ENCODE measurements around the gene KRT16. TPM values are rescaled to one million over a fixed set of nuclear protein-coding genes. Genes with fewer than 3 reads are reported as not detected.
"Not testable (repeated sequence)": the region's sequence is repeated elsewhere in the genome, so short reads cannot be mapped to it uniquely, and the experiment has no call there.

The KRT16 gene
- total RNA-seq, 1 experiment from 2014 or later: 42.6 TPM

DNA sequence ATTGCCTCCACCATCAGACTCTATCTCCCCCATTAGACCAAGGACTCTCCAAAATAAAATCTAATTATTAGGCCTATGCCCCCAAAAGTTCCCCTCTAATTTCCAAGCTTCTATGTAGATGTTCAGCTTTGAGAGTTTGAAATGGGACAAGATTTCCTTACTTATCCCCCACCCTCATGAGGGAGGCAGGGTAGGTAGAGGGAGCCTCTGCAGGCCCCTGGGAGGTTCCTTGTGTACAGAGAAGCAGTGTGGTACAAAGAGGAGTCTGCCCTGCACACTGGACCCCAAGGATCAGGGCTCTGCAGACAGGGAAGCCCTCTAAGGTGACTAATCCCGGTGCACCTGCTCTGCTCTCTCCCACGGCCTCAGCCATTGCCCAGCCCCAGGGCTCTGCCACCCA is 9.3 kb upstream of the KRT16 start:
- DNase-seq: no peak
- POLR2A ChIA-PET (ENCODE audit: unreplicated experiment): no interaction called here
- Histone ChIP-seq H3K27ac (ENCODE audit: low read length) (no peak overlapping the region), H3K9me2 (replicated peaks; ENCODE audit: low read length) (no peaks in the 10 kb centered on the region), H3K9ac (ENCODE audit: low read length) (no peak overlapping the region), H3K4me1 (ENCODE audit: insufficient read depth, low read length) (peaks cover 14% of the 10 kb centered on the region; the same call in 1 of the 2 replicates), H3K79me2 (ENCODE audit: low read length) (no peaks in the 10 kb centered on the region), H2AFZ (ENCODE audit: low read length) (no peak overlapping the region), H4K20me1 (ENCODE audit: low read length) (no peaks in the 10 kb centered on the region), H3K4me2 (ENCODE audit: low read length) (no peak overlapping the region), H3K9me3 (ENCODE audit: low read length) (no peaks in the 10 kb centered on the region), H3K27me3 (ENCODE audit: low read length) (no peaks in the 10 kb centered on the region), H3F3A (ENCODE audit: low read length, unreplicated experiment) (no peaks in the 10 kb centered on the region), H3K4me3 (ENCODE audit: low read length) (no peak overlapping the region), H3K36me3 (ENCODE audit: low read depth, low read length) (no peaks in the 10 kb centered on the region)
- TF ChIP-seq EZH2 (IDR thresholded peaks at IDR 0.05; ENCODE audit: low read length, unreplicated experiment): no peak
- TF ChIP-seq EZH2phosphoT487 (IDR thresholded peaks at IDR 0.05; ENCODE audit: borderline replicate concordance, low read length): no peak
- TF ChIP-seq, protein P1, sequence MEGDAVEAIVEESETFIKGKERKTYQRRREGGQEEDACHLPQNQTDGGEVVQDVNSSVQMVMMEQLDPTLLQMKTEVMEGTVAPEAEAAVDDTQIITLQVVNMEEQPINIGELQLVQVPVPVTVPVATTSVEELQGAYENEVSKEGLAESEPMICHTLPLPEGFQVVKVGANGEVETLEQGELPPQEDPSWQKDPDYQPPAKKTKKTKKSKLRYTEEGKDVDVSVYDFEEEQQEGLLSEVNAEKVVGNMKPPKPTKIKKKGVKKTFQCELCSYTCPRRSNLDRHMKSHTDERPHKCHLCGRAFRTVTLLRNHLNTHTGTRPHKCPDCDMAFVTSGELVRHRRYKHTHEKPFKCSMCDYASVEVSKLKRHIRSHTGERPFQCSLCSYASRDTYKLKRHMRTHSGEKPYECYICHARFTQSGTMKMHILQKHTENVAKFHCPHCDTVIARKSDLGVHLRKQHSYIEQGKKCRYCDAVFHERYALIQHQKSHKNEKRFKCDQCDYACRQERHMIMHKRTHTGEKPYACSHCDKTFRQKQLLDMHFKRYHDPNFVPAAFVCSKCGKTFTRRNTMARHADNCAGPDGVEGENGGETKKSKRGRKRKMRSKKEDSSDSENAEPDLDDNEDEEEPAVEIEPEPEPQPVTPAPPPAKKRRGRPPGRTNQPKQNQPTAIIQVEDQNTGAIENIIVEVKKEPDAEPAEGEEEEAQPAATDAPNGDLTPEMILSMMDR (conservative IDR thresholded peaks at IDR 0.05; ENCODE audit: low read depth, low read length): no peak
- no peak for ATAC-seq
- intact Hi-C loops (cut with micrococcal nuclease): no loop called here
- CTCF ChIA-PET: no interaction called here
- no TSS peak for BruUV-seq (replicated peaks)

DNA sequence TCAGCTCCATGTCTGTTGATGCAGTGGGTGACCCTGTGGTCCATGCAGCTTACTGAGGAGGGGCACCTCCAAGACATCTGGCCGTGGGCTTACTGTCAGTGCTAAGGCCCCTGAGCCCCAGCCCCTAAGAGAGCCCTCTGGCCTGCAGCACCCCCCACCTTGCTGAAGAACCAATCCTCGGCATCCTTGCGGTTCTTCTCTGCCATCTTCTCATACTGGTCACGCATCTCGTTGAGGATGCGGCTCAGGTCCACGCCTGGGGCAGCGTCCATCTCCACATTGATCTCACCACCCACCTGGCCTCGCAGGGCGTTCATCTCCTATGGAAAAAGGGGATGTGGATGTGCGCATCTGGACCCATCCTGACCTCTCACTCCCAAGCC is 8.9 kb upstream of the KRT16 start:
- H3K27ac ChIP-seq (ENCODE audit: low read length); H3K4me2 ChIP-seq (ENCODE audit: low read length); H3F3A ChIP-seq (ENCODE audit: low read length, unreplicated experiment); CTCF ChIA-PET; H3K9ac ChIP-seq (ENCODE audit: low read length); H3K4me3 ChIP-seq (ENCODE audit: low read length); ATAC-seq; POLR2A ChIA-PET (ENCODE audit: unreplicated experiment); H4K20me1 ChIP-seq (ENCODE audit: low read length); H3K36me3 ChIP-seq (ENCODE audit: low read depth, low read length); H2AFZ ChIP-seq (ENCODE audit: low read length); H3K27me3 ChIP-seq (ENCODE audit: low read length); H3K9me2 ChIP-seq (replicated peaks; ENCODE audit: low read length); BruUV-seq (replicated peaks); H3K79me2 ChIP-seq (ENCODE audit: low read length); H3K9me3 ChIP-seq (ENCODE audit: low read length); intact Hi-C loops (cut with micrococcal nuclease); DNase-seq: not testable (repeated sequence)
- peaks cover 14% of the 10 kb centered on the region; the same call in 1 of the 2 replicates for H3K4me1 ChIP-seq (ENCODE audit: insufficient read depth, low read length)

DNA sequence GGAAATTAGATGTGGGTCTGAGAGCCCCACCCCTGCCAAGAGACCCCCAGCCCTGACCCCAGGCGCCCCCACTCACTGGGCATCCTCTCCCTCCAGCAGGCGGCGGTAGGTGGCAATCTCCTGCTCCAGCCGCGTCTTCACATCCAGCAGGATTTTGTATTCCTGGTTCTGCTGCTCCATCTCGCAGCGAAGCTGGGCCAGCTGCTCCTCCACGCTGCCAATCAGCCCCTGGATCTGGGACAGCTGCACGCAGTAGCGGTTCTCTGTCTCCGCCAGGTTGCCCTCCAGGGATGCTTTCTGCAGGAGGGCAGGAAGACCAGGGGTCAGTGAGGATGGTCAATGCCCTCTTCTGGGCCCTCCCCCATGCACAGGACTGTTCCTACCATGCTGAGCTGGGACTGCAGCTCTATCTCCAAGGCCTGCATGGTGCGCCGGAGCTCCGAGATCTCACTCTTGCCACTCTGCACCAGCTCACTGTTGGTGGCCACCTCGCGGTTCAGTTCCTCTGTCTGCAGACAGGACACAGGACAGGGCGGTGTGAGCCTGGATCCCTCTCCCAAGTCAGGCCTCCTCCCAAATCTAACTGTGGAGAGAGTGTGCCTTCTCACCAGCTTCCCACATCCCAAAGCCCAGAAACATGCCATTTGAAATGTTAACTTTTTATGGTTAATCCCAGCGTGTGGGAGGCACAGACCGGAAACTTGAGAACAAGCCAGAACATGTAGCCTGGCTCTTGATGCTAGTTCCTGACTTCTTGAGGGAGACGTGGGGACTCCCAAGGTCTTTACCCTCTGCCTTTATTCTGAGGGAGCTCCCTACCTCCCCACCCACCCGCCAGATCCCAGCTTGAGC is 8.2 kb upstream of the KRT16 start:
- Histone ChIP-seq H3K4me2 (ENCODE audit: low read length) (no peak overlapping the region), H3K9me2 (replicated peaks; ENCODE audit: low read length) (no peaks in the 10 kb centered on the region), H2AFZ (ENCODE audit: low read length) (no peak overlapping the region), H3K36me3 (ENCODE audit: low read depth, low read length) (no peaks in the 10 kb centered on the region), H3K27me3 (ENCODE audit: low read length) (no peaks in the 10 kb centered on the region), H3K79me2 (ENCODE audit: low read length) (no peaks in the 10 kb centered on the region), H3K4me3 (ENCODE audit: low read length) (no peak overlapping the region), H3F3A (ENCODE audit: low read length, unreplicated experiment) (no peaks in the 10 kb centered on the region), H3K9ac (ENCODE audit: low read length) (no peak overlapping the region), H3K9me3 (ENCODE audit: low read length) (no peaks in the 10 kb centered on the region), H3K4me1 (ENCODE audit: insufficient read depth, low read length) (peaks cover 9% of the 10 kb centered on the region; the same call in 1 of the 2 replicates), H3K27ac (ENCODE audit: low read length) (no peak overlapping the region), H4K20me1 (ENCODE audit: low read length) (no peaks in the 10 kb centered on the region)
- intact Hi-C loops (cut with micrococcal nuclease): no loop called here
- CTCF ChIA-PET: interaction anchor here (0.6 kb wide), 1 partner anchor 55 kb away, joined by 3 read pairs; no protein-coding TSS in a partner anchor
- TF ChIP-seq EZH2 (IDR thresholded peaks at IDR 0.05; ENCODE audit: low read length, unreplicated experiment): no peak
- TF ChIP-seq, protein P1 (conservative IDR thresholded peaks at IDR 0.05; ENCODE audit: low read depth, low read length): no peak
- TF ChIP-seq EZH2phosphoT487 (IDR thresholded peaks at IDR 0.05; ENCODE audit: borderline replicate concordance, low read length): no peak
- DNase-seq (no peak), ATAC-seq (no peak)
- POLR2A ChIA-PET (ENCODE audit: unreplicated experiment): no interaction called here
- no TSS peak for BruUV-seq (replicated peaks)

DNA sequence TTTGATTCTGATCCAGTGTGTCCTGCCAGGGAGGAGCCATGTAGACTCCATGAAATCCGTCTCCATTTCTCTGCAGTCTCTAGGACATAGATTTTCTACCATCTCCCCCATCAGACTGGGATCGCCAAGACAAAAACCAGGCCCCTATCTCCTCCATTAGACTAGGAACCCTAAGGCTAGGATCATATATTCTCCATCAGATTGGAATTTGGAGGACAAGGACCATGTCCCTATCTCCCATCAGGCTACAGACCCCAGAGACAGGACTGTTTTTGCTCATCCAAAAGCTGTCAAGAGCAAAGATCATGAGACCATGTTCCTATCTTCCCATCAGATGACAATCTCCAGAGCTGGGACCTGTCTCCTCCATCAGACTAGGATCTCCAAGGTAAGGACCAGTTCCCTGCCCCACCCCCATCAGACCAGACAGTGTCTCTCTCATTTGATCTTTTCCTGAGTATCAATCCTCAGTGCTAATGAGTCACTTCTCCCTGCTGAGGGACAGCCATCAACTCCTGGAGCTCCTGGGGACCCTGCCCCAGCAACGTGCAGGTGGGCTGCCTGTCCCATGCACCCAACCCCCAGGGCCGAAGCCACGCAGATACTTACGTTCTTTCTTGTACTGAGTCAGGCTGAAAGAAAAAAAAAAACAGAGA is 7.5 kb upstream of the KRT16 start:
- H2AFZ ChIP-seq (ENCODE audit: low read length); H3K9me3 ChIP-seq (ENCODE audit: low read length); H4K20me1 ChIP-seq (ENCODE audit: low read length); intact Hi-C loops (cut with micrococcal nuclease); H3K4me3 ChIP-seq (ENCODE audit: low read length); H3K27ac ChIP-seq (ENCODE audit: low read length); DNase-seq; H3K36me3 ChIP-seq (ENCODE audit: low read depth, low read length); POLR2A ChIA-PET (ENCODE audit: unreplicated experiment); H3K9ac ChIP-seq (ENCODE audit: low read length); H3F3A ChIP-seq (ENCODE audit: low read length, unreplicated experiment); H3K79me2 ChIP-seq (ENCODE audit: low read length); H3K9me2 ChIP-seq (replicated peaks; ENCODE audit: low read length); H3K27me3 ChIP-seq (ENCODE audit: low read length); H3K4me2 ChIP-seq (ENCODE audit: low read length); ATAC-seq; H3K4me1 ChIP-seq (ENCODE audit: insufficient read depth, low read length); BruUV-seq (replicated peaks): not testable (repeated sequence)
- CTCF ChIA-PET: interaction anchor here (0.6 kb wide), 1 partner anchor 55 kb away, joined by 3 read pairs; no protein-coding TSS in a partner anchor
